Fibroblast of skin of left quadriceps (primary cell): ENCODE results near the gene SS18.

Experiments
- DNase-seq, 2 experiments: peaks; one replicate each; pipeline ENCODE4 v3.0.0-alpha.2; 2013; ENCODE audit warnings: low read depth in 2 of 2

The SS18 gene

DNA sequence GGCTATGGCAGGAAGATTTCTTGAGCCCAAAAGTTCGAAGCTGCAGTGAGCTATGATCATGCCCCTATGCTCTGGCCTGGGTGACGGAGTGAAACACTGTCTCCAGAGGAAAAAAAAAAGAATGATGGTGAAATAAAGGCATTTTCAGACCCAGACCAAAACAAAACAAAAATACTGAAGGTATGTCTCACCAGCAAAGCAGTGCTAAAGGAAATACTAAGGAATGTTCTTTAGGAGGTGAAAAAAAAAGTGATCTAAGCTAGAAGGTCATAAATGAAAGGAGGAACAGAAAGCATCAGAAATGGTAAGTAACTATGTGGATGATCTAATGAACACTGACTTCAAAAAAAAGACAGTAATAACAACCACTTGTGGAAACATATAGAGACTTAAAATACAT lies 18.7 kb downstream of the SS18 start:
- DNase-seq: no peak

GRCh38 chr18:26071020-26071419 lies 19.4 kb downstream of the SS18 start:
- no peak for DNase-seq

GRCh38 chr18:26059357-26059756 lies 31.1 kb downstream of the SS18 start:
- DNase-seq: no peak

DNA sequence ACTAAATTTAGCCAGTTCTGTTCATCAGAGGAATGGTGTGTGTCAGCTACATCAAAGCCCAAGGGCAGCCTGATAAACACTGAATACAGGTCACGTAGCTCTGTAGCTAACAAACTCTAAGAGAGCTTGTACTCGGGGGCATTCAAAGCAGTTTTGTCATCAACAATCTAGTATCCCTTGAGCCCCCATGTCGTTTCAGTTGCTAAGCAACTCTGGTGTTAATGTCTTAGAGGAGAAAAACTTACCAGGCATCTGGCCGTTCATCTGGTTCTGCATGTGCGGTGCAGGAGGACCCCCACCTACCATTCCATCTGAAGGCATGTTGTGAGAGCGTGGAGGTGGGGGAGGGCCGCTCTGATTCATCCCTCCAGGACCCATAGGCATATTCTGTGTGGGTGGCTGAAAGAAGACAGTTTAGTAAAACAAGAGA lies 33.1 kb downstream of the SS18 start:
- DNase-seq: peak; percentile 16 to 18

- DNase-seq: peak; percentile 11 to 13
Measured at GRCh38 chr18:26056291-26056690, 34.1 kb downstream of the SS18 start.

GRCh38 chr18:26052505-26052904 lies 37.9 kb downstream of the SS18 start:
- no peak for DNase-seq

DNA sequence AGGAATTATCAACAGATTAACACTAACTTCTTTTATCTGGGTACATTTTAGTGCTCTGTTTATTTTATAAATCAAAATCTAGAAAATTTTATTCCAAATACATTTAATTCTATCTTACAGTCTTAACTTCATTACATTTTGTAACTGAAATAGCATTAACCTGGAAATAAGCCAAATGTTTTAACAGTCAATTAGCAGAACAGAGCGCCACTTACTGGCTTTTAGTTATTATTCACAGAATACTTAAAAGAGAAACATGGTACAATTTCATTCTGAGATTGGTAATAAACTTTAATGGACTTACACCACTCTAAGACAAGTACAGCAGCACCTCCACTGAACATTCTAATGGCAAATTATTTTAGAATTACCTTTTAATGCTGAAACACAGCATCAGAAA lies 38.6 kb downstream of the SS18 start:
- no peak for DNase-seq

DNA sequence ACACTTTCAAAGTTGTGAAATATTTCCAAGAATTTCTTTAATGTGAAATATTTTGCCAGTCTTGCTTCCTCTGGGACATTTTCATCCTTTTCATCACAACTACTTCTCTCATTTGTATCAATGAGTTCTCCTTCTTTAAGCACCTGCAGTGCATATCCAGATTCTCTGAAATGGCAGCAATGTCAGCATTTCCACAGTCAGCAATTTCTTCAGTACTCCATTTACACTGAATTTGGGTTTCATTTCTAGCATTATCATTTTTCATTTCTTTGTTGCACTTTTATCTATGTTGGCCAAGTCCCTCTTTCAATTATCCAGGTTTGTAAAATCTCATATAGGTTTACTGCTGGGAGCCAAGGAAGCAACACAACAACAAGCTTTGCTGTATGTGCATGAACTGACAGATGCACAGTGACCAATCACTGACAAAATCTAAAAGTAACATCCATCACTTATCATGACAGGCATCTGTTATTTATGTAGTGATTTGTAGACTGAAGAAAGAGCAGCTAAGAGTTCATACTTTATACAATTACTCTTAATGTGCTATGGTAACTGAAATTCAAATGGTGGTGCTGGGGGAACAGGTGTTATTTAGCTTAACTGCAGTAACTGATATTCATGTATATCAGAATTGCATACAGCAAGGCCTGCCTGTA lies 43.9 kb downstream of the SS18 start:
- DNase-seq: no peak

DNA sequence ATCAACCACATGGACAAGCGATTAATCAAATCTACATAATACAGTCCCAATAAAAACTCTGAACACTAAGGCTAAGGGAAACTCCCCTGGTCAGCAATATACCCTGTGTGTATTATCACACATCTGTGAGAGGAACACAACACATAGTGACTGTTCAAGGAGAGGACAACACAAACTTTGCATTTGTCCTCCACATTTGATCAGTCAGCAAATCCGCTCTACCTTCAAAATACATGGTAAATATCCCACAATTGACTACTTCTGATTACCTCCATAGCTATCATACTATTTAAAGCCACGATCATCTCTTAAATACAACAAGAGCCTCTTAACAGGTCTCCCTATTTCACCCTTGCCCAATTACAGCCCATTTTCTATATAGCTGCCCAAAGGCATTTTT lies 45.6 kb downstream of the SS18 start:
- no peak for DNase-seq

DNA sequence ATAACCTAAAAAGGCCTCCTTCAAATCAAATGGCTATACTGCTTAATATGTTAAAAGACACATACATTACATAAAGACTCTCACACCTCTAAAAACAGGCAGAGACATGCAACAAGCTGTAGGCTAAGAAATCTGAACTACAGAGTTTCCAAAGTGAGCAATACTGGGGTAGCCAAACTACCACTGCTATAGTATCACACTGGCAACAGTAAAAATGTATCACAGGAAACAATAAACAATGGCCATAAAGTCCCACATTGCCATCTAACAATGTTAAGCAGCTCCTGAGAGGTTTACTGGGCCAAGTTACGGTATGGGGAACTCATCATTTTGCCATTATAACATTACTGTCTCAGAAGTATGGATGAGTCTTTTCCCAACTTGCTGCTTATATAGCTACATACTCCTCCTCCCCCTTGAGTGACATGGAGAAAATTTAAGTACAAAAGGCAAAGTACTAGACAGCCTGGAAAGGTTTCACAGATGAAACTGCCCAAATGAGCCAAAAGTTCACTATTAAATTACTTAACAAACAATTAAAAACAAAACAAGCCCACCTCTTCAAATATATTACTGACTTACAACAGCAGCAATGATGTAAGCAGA lies 50.3 kb downstream of the SS18 start:
- no peak for DNase-seq

DNA sequence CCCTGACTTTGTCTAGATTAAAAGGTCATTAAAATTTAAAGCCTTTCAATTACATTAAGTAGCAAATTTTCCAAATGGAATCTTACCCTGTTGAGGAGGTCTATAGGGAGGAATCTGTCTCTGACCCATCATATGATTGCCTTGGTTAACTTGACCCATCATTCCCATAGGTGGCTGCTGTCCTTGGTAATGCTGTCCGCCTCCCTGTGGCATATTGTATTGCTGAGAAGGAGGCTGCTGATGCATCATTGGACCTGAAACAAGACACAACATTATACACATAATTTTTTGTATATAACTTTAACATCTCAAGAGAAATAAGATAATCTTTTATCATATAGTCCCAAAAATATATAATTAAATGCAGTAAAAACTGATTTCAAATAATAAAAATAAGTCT lies 51.2 kb downstream of the SS18 start:
- no peak for DNase-seq

GRCh38 chr18:26036635-26037034 lies 53.8 kb downstream of the SS18 start:
- no peak for DNase-seq

GRCh38 chr18:26034850-26035497 lies 55.4 kb downstream of the SS18 start:
- no peak for DNase-seq

DNA sequence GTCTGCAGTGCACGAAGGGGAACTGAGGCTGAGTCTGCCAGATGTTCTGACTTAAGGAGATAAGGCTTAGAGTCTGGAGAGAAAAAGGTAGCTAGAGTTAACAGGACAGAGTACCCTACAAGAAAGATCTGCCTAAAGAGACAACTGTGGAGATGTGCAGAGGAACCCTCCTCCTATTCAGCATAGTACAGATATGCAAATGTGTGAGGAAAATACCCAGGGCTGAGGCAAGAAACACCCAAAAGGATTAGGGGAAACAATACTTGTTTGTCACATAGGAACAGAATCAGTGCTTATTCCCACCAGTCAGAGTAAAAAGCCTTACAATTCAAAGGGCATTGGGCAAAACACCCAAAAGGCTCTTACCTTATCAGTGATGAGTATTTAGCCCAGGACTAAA lies 67.8 kb downstream of the SS18 start:
- DNase-seq: no peak

DNA sequence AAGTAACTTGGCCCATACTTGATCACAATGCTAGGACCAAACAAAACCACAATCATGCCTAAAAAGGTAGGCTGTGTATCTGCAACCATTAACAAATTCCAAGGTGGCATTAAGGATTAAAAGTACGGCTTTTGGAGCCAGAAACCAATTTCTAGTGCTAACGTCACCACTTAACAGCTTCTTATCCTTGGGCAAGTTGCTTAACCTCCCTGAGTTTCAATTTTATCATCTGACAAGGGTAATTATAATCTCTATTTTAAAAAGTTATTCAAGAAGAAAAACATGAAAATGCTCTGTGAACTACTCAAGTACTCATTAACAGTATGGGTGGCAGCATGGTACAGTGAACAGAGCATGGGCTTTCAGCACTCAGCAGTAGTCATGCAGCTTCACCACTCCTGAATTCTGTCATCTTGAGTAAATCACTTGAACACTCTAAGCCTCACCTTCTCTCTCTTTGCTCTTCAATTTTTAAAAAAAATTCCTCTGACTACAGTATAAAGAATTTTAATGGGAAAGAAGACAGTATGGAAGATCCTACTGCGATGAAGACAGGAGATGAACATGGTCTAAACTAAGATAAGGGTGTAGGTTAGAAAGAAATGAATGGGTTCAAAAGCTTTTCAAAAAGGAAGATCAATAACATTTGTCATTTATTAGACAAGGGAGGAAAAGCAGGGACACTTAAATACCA lies 69.2 kb downstream of the SS18 start:
- DNase-seq: no peak

DNA sequence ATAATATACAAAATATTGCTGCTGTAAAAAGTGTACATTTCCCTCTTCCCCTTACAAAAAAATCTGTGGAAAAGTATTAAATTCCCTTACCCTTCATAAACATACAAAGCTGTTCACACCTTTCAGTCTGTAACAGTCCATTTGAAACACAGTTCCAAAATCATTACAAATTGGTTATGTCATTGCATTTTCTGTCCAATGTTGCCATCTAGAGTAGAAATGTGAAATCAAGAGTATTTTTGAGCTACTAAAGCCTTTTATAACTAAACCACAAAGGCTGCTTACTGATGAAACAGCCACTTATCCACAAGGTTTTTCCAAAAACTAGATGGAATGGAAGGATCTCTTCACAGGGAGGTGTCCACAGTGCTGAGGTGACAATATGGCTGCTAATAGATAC lies 72.5 kb downstream of the SS18 start:
- DNase-seq: peak; percentile 3 to 4

DNA sequence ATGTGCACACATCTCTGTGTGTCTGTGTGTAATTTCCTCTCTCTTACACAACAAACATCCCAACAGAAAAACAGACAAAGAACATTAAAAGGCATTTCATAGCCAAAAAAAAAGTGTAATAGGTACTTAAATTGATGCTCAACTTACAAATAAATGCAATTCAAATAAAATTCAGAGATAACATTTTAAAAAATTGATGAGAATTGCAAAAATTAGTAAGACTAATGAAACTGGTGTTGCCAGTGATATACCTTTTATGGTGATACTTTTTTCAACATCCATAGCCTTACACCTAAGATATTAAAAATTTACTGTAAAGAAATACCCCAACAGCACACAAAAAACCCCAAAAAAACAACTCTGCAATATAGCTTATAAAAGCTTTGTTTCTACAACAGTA lies 76.0 kb downstream of the SS18 start:
- no peak for DNase-seq

GRCh38 chr18:26008619-26009018 lies 81.8 kb downstream of the SS18 start:
- DNase-seq: no peak

- DNase-seq: no peak
Measured at GRCh38 chr18:26008096-26008495, 82.3 kb downstream of the SS18 start.

DNA sequence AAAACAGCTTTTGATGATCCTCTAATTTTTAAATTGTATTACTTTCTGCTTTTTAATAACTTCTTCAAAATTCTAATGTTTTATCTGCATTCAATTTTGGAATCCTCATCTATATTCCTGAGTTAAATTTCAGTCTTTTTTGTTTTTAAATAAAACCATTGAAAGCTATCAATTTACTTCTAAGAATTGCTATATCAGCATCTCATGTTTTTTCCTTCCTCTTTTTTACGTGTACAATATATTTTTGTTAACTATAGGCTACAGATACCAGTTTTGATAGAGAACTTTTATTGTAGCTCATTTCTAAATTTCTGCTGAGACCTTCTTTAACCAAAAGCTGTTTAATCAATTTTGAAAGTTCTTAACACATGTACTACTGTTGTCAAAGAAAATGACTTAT lies 84.5 kb downstream of the SS18 start:
- no peak for DNase-seq

DNA sequence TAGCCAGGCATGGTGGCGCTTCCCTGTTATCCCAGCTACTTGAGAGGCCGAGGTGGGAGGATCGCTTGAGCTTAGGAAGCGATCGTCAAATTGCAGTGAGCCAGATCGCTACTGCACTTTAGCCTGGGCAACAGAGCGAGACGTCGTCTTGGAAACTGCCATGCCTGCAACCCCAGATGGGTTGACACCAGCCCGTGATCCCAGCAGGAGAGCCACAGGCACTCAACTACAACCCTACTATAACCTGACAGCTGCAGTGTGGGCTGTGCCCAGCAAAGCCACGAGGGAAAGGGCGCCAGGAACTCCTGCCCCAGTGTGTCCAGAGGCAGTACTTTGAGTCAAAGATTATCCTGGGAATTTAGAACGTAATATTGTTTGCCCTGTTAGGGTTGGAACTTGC lies 85.6 kb downstream of the SS18 start:
- DNase-seq: no peak

DNA sequence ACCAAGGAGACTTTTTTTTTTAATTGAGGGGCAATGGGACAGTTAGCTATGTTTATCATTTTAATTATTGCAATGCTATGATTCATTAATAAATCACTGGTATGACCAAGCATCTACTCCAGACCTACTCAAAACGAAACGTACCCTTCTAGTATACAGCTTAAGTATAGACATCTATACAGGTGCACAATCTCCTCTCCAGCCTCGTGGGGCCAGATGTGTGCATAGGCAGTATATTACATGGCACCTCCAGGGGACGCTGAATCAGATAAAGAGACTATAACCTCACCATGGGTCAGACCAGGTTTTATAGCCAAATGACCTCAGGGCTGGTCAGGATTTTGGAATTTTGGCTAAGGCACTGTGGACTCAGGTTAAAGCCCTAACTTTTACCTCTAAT lies 86.6 kb downstream of the SS18 start:
- no peak for DNase-seq

DNA sequence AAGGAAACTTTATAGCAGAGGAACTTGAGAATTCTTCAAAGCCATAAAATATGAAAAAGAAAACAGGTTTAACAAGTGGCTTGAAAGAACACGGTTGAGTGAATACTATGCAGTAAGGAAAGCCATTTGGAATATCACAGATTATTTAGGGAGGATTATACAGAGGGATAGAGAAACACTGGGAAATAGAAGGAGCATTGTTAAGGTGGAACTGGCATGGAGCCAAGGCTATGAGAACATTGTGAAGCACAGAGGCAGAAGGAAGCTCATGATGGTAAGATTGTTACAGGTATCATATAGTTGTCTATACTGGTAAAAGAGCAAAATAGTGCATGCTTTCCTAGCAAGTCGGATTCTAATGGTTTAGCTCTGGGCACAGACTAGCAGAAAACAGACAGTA lies 87.1 kb downstream of the SS18 start:
- DNase-seq: no peak
